NCI-H2081 (cell line): ENCODE results near the gene STIMATE.

ENCODE experiments used
- DNase-seq, 2 experiments: peaks; one replicate each; lab custom pipeline; 2025; lab: John Stamatoyannopoulos, UW

STIMATE gene

GRCh38 chr3:52897130-52898122, at the start of gene STIMATE:
Gene STIMATE, minus strand, starts transcription at chr3:52897548. Its CDS starts 98 bp downstream, at chr3:52897450.
- peak; percentile 69 to 78 for DNase-seq

- DNase-seq = no peak
Observed at GRCh38 chr3:52939600-52939999, 42.3 kb upstream of the STIMATE start.

- peak; percentile 3 to 32 for DNase-seq
Observed at GRCh38 chr3:52934630-52935530, 37.5 kb upstream of the STIMATE start.

GRCh38 chr3:52931889-52932288, 34.5 kb upstream of the STIMATE start:
- no peak for DNase-seq

GRCh38 chr3:52931328-52931727, 34.0 kb upstream of the STIMATE start:
- DNase-seq = no peak

- no peak for DNase-seq
Observed at GRCh38 chr3:52930748-52931147, 33.4 kb upstream of the STIMATE start.

- no peak for DNase-seq
Observed at GRCh38 chr3:52926554-52926953, 29.2 kb upstream of the STIMATE start.

GRCh38 chr3:52925405-52926313, 28.3 kb upstream of the STIMATE start:
- DNase-seq = no peak

- no peak for DNase-seq
Observed at GRCh38 chr3:52923963-52924362, 26.6 kb upstream of the STIMATE start.

- no peak for DNase-seq
Observed at GRCh38 chr3:52920841-52921240, 23.5 kb upstream of the STIMATE start.

GRCh38 chr3:52917044-52917443, 19.7 kb upstream of the STIMATE start:
- DNase-seq = no peak

GRCh38 chr3:52915294-52915693, 17.9 kb upstream of the STIMATE start:
- no peak for DNase-seq

- no peak for DNase-seq
Observed at GRCh38 chr3:52912885-52913731, 15.8 kb upstream of the STIMATE start.

- DNase-seq = no peak
Observed at GRCh38 chr3:52910823-52911222, 13.5 kb upstream of the STIMATE start.

- no peak for DNase-seq
Observed at GRCh38 chr3:52907497-52907896, 10.1 kb upstream of the STIMATE start.

- no peak for DNase-seq
Observed at GRCh38 chr3:52904552-52904951, 7.2 kb upstream of the STIMATE start.

GRCh38 chr3:52904000-52904399, 6.7 kb upstream of the STIMATE start:
- no peak for DNase-seq

GRCh38 chr3:52896613-52897012, 735 bp downstream of the STIMATE start:
- no peak for DNase-seq

GRCh38 chr3:52896151-52896550, 1.2 kb downstream of the STIMATE start:
- DNase-seq = no peak

- no peak for DNase-seq
Observed at GRCh38 chr3:52895418-52895817, 1.9 kb downstream of the STIMATE start.

GRCh38 chr3:52894756-52895155, 2.6 kb downstream of the STIMATE start:
- no peak for DNase-seq
